HEK293 (cell line): Measurements from ENCODE around the gene NARS2.

Experiments used
- CTCF ChIA-PET: fragments of 350-600 bp; formaldehyde crosslinking; extraction: SDS; loops from one replicate; lab custom pipeline; 2021; ENCODE audit warnings: antibody characterized with exemption; lab: Yijun Ruan, JAX
- POLR2A ChIA-PET: fragments of 300-600 bp; formaldehyde crosslinking; extraction: SDS; loops from one replicate; lab custom pipeline; 2020; ENCODE audit warnings: antibody characterized with exemption, inconsistent platforms; lab: Yijun Ruan, JAX
- H3K27ac ChIP-seq: fragments of 200-500 bp; sonication (Bioruptor generic); 2 replicates; pipeline ENCODE4 v1.5.1; 2014; ENCODE audit warnings: low read depth, low read length, control low read depth, inconsistent platforms; ENCODE audit errors: extremely low read depth
- H3K36me3 ChIP-seq, 2 experiments: fragments of 200-500 bp in 1 of 2; sonication (Bioruptor generic) in 1 of 2; 1 replicate in 1 of 2; 2 replicates in 1 of 2; pipeline ENCODE4 v1.5.1; 2014 to 2017; ENCODE audit warnings: inconsistent platforms in 2 of 2, low read length in 2 of 2; ENCODE audit not compliant: control insufficient read depth in 2 of 2, insufficient read depth in 1 of 2
- H3K4me1 ChIP-seq: fragments of 200-500 bp; sonication (Bioruptor generic); 2 replicates; pipeline ENCODE4 v1.5.1; 2014; ENCODE audit warnings: mild to moderate bottlenecking, low read length, inconsistent platforms; ENCODE audit not compliant: control insufficient read depth, insufficient read depth
- H3K4me3 ChIP-seq: 2 replicates; pipeline ENCODE4 v1.5.1; 2011; ENCODE audit warnings: low read depth, mild to moderate bottlenecking, control low read depth, low read length, moderate library complexity
- H3K9me3 ChIP-seq: fragments of 200-500 bp; sonication (Bioruptor generic); 2 replicates; pipeline ENCODE4 v1.5.1; 2014; ENCODE audit warnings: low read depth, low read length, inconsistent platforms; ENCODE audit not compliant: control insufficient read depth, insufficient read depth
- EGR2 ChIP-seq: fragments of 450-650 bp; formaldehyde crosslinking; IDR thresholded peaks from 2 replicates; pipeline ENCODE4 v1.5.1; 2016; ENCODE audit warnings: low read depth, missing biosample characterization, missing genetic modification characterization
- GLI2 ChIP-seq: fragments of 450-650 bp; formaldehyde crosslinking; IDR thresholded peaks from 2 replicates; pipeline ENCODE4; 2017; ENCODE audit warnings: missing biosample characterization, missing genetic modification characterization, low read depth, borderline replicate concordance
- KLF1 ChIP-seq: fragments of 450-650 bp; formaldehyde crosslinking; IDR thresholded peaks from 2 replicates; pipeline ENCODE4 v1.5.1; 2016; ENCODE audit warnings: missing biosample characterization, missing genetic modification characterization
- KLF16 ChIP-seq: fragments of 450-650 bp; formaldehyde crosslinking; IDR thresholded peaks from 2 replicates; pipeline ENCODE4 v1.5.1; 2017; ENCODE audit warnings: missing biosample characterization, missing genetic modification characterization
- KLF7 ChIP-seq: fragments of 450-650 bp; formaldehyde crosslinking; IDR thresholded peaks from 2 replicates; pipeline ENCODE4 v1.5.1; 2016; ENCODE audit warnings: missing biosample characterization, missing genetic modification characterization, borderline replicate concordance
- MEIS1 ChIP-seq: sonication (generic); formaldehyde crosslinking; IDR thresholded peaks from 2 replicates; pipeline ENCODE4 v1.8.1; 2022; ENCODE audit warnings: missing genetic modification reagents, mild to moderate bottlenecking, borderline replicate concordance
- MYNN ChIP-seq: fragments of 450-650 bp; formaldehyde crosslinking; IDR thresholded peaks from 2 replicates; pipeline ENCODE4 v1.5.1; 2016; ENCODE audit warnings: missing biosample characterization, missing genetic modification characterization, borderline replicate concordance
- OVOL3 ChIP-seq: fragments of 450-650 bp; formaldehyde crosslinking; IDR thresholded peaks from 2 replicates; pipeline ENCODE4 v1.5.1; 2016; ENCODE audit warnings: missing biosample characterization, missing genetic modification characterization
- WT1 ChIP-seq: fragments of 450-650 bp; formaldehyde crosslinking; IDR thresholded peaks from 2 replicates; pipeline ENCODE4 v1.5.1; 2016; ENCODE audit warnings: missing biosample characterization, missing genetic modification characterization
- ZBTB7A ChIP-seq: fragments of 450-650 bp; formaldehyde crosslinking; IDR thresholded peaks from 2 replicates; pipeline ENCODE4 v1.5.1; 2016; ENCODE audit warnings: low read depth, missing biosample characterization, missing genetic modification characterization
- ZNF121 ChIP-seq: fragments of 450-650 bp; formaldehyde crosslinking; IDR thresholded peaks from 2 replicates; pipeline ENCODE4 v1.5.1; 2016; ENCODE audit warnings: missing biosample characterization, missing genetic modification characterization
- ZNF138 ChIP-seq: fragments of 450-650 bp; formaldehyde crosslinking; IDR thresholded peaks from 2 replicates; pipeline ENCODE4 v1.5.1; 2016; ENCODE audit warnings: missing biosample characterization, missing genetic modification characterization, borderline replicate concordance
- ZNF169 ChIP-seq: fragments of 450-650 bp; formaldehyde crosslinking; IDR thresholded peaks from 2 replicates; pipeline ENCODE4 v1.5.1; 2016; ENCODE audit warnings: missing biosample characterization, missing genetic modification characterization
- ZNF2 ChIP-seq: fragments of 450-650 bp; formaldehyde crosslinking; IDR thresholded peaks from 2 replicates; pipeline ENCODE4 v1.5.1; 2016; ENCODE audit warnings: missing biosample characterization, missing genetic modification characterization
- ZNF202 ChIP-seq: fragments of 450-650 bp; formaldehyde crosslinking; IDR thresholded peaks from 2 replicates; pipeline ENCODE4 v1.5.1; 2016; ENCODE audit warnings: missing biosample characterization, missing genetic modification characterization, borderline replicate concordance
- ZNF24 ChIP-seq: fragments of 450-650 bp; formaldehyde crosslinking; IDR thresholded peaks from 2 replicates; pipeline ENCODE4 v1.5.1; 2016; ENCODE audit warnings: missing biosample characterization, missing genetic modification characterization
- ZNF324 ChIP-seq: fragments of 450-650 bp; formaldehyde crosslinking; IDR thresholded peaks from 2 replicates; pipeline ENCODE4 v1.5.1; 2016; ENCODE audit warnings: missing biosample characterization, missing genetic modification characterization
- ZNF354C ChIP-seq: fragments of 450-650 bp; formaldehyde crosslinking; IDR thresholded peaks from 2 replicates; pipeline ENCODE4 v1.5.1; 2016; ENCODE audit warnings: missing biosample characterization, missing genetic modification characterization, low read depth, borderline replicate concordance
- ZNF366 ChIP-seq: fragments of 450-650 bp; formaldehyde crosslinking; conservative IDR thresholded peaks from 2 replicates; pipeline ENCODE4 v1.5.1; 2016; ENCODE audit warnings: missing biosample characterization, missing genetic modification characterization
- ZNF37A ChIP-seq: fragments of 450-650 bp; IDR thresholded peaks from 2 replicates; pipeline ENCODE4 v1.5.1; 2018; ENCODE audit warnings: missing biosample characterization, missing genetic modification characterization
- ZNF585B ChIP-seq: fragments of 450-650 bp; formaldehyde crosslinking; IDR thresholded peaks from 2 replicates; pipeline ENCODE4 v1.5.1; 2016; ENCODE audit warnings: missing biosample characterization, missing genetic modification characterization
- ZNF626 ChIP-seq: fragments of 450-650 bp; sonication (Bioruptor Pico); formaldehyde crosslinking; IDR thresholded peaks from 2 replicates; pipeline ENCODE4 v1.5.1; 2018; ENCODE audit warnings: missing biosample characterization, missing genetic modification characterization, inconsistent platforms
- ZNF629 ChIP-seq: fragments of 450-650 bp; formaldehyde crosslinking; IDR thresholded peaks from 2 replicates; pipeline ENCODE4 v1.5.1; 2017; ENCODE audit warnings: missing biosample characterization, missing genetic modification characterization
- ZNF785 ChIP-seq: fragments of 450-650 bp; formaldehyde crosslinking; IDR thresholded peaks from 2 replicates; pipeline ENCODE4 v1.5.1; 2016; ENCODE audit warnings: missing biosample characterization, missing genetic modification characterization
- ZSCAN23 ChIP-seq: fragments of 450-650 bp; formaldehyde crosslinking; IDR thresholded peaks from 2 replicates; pipeline ENCODE4 v1.5.1; 2016; ENCODE audit warnings: missing biosample characterization, missing genetic modification characterization
- TF ChIP-seq, protein P1 (sequence below): fragments of 450-650 bp; formaldehyde crosslinking; IDR thresholded peaks from 2 replicates; pipeline ENCODE4 v1.5.1; 2016; ENCODE audit warnings: missing biosample characterization, missing genetic modification characterization
- TF ChIP-seq, protein P2 (sequence below): fragments of 450-650 bp; IDR thresholded peaks from 2 replicates; pipeline ENCODE4 v1.5.1; 2018; ENCODE audit warnings: missing biosample characterization, missing genetic modification characterization
- TF ChIP-seq, protein P3 (sequence below): fragments of 450-650 bp; formaldehyde crosslinking; IDR thresholded peaks from 2 replicates; pipeline ENCODE4 v1.5.1; 2017; ENCODE audit warnings: missing biosample characterization, missing genetic modification characterization
- TF ChIP-seq, protein P4 (sequence below): fragments of 450-650 bp; formaldehyde crosslinking; IDR thresholded peaks from 2 replicates; pipeline ENCODE4 v1.5.1; 2016; ENCODE audit warnings: missing biosample characterization, missing genetic modification characterization

NARS2 gene

DNA sequence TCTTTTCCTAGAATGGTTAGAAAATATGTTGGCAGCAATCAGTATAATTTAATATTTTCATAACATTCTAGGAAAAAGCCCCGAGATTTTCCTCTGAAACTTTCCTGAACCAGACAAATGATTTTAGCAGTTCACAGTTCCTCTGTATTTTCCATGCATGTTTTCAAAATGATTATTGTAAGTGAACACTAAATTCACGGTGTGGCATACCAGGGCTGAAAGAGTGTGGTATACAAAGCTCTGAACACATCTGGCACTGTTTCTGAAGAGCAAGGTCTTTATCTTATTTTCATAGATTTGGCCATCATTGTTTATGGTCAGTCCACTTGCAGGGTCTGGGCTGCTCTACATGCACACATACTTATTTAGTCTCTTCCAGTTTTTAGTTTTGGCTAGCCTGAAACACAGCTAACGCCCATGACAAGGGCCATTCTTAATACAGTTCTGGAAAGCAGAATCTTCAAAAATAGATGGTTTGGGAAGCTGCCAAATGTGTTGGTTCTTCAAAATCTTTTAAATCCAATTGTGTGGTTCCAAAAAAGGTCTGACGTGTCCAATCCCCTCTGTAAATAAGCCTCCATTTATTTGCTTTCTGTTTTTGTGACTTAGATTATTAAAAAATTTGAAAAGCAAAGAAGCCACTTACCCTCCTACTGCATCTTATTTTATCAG, 149.1 kb downstream of the NARS2 start:
- no peak for TF ChIP-seq WT1 (tag by site-specific recombination)
- TF ChIP-seq, protein P1, sequence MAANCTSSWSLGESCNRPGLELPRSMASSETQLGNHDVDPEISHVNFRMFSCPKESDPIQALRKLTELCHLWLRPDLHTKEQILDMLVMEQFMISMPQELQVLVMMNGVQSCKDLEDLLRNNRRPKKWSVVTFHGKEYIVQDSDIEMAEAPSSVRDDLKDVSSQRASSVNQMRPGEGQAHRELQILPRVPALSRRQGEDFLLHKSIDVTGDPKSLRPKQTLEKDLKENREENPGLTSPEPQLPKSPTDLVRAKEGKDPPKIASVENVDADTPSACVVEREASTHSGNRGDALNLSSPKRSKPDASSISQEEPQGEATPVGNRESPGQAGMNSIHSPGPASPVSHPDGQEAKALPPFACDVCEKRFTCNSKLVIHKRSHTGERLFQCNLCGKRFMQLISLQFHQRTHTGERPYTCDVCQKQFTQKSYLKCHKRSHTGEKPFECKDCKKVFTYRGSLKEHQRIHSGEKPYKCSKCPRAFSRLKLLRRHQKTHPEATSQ (tag by site-specific recombination), result no peak
- no peak for TF ChIP-seq ZNF629 (tag by site-specific recombination)
- no peak for TF ChIP-seq ZSCAN23 (tag by site-specific recombination)
- TF ChIP-seq MEIS1 (CRISPR knock-in tag), result no peak
- TF ChIP-seq KLF7 (tag by site-specific recombination), result no peak
- TF ChIP-seq ZNF354C, result no peak
- no peak for TF ChIP-seq ZNF37A (tag by site-specific recombination)
- no peak for TF ChIP-seq KLF1 (tag by site-specific recombination)
- no peak overlapping the region for H3K4me3 ChIP-seq
- ChIA-PET POLR2A (no interaction called here), CTCF (interaction anchor here (1.0 to 1.4 kb wide), 2 partner anchors 139 to 649 kb away, joined by 3 to 6 read pairs; no protein-coding TSS in a partner anchor)
- no peaks in the 10 kb centered on the region for H3K36me3 ChIP-seq
- no peaks in the 10 kb centered on the region for H3K9me3 ChIP-seq
- H3K27ac ChIP-seq, result no peak overlapping the region
- H3K4me1 ChIP-seq, result no peaks in the 10 kb centered on the region; the same call in 1 of the 2 replicates

DNA sequence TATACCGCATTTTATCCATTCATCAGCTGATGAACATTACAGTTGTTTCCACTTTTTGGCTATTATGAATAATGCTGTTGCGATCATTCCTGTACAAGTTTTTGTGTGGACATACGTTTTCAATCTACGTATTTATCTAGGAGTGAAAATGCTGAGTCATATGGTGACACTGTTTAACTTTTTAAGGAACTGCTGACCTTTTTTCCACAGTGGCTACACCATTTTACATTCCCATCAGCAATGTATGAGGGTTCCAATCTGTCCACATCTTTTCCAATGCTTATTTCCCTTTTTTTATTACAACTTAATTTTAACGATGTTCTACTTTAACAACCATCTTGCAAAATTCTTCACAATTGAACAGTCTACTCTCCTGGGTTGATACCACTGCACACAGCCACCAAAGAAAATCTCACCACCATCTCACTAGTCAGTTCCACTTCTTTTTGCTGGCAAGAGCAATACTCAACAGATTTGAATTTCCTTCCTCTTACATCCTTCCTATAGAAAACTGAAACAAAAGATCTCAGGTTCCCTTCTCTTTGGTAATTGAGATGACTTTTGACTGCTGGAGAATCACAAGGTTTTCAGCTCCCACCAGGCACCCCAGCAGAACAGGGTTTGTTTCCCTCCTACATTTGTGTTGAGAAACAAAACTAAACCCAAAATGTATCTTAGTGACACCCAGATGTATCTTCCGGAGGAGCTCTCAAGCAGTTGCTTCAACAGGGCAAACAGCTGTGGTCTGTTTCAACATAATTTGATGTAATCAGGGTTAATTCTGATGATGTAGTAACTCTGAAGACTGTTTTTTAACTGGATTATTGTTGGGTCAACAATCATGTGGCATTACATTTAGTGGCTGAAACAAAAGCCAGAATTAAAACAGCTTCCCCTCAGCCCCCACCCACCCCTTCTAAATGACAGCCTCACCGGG, 150.1 kb downstream of the NARS2 start:
- TF ChIP-seq, protein P2, sequence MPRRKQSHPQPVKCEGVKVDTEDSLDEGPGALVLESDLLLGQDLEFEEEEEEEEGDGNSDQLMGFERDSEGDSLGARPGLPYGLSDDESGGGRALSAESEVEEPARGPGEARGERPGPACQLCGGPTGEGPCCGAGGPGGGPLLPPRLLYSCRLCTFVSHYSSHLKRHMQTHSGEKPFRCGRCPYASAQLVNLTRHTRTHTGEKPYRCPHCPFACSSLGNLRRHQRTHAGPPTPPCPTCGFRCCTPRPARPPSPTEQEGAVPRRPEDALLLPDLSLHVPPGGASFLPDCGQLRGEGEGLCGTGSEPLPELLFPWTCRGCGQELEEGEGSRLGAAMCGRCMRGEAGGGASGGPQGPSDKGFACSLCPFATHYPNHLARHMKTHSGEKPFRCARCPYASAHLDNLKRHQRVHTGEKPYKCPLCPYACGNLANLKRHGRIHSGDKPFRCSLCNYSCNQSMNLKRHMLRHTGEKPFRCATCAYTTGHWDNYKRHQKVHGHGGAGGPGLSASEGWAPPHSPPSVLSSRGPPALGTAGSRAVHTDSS (tag by site-specific recombination), result no peak
- TF ChIP-seq OVOL3 (tag by site-specific recombination) (no peak), ZNF169 (no peak), ZBTB7A (tag by site-specific recombination) (no peak), ZNF785 (tag by site-specific recombination) (no peak), ZNF585B (tag by site-specific recombination) (no peak), ZNF324 (tag by site-specific recombination) (no peak), EGR2 (tag by site-specific recombination) (no peak), ZNF366 (tag by site-specific recombination) (no peak), ZNF626 (no peak), KLF16 (tag by site-specific recombination) (no peak), ZNF138 (tag by site-specific recombination) (no peak), GLI2 (tag by site-specific recombination) (no peak), ZNF2 (tag by site-specific recombination) (no peak), ZNF24 (tag by site-specific recombination) (no peak), ZNF121 (tag by site-specific recombination) (no peak), ZNF202 (tag by site-specific recombination) (no peak), MYNN (tag by site-specific recombination) (no peak)
- TF ChIP-seq, protein P3, sequence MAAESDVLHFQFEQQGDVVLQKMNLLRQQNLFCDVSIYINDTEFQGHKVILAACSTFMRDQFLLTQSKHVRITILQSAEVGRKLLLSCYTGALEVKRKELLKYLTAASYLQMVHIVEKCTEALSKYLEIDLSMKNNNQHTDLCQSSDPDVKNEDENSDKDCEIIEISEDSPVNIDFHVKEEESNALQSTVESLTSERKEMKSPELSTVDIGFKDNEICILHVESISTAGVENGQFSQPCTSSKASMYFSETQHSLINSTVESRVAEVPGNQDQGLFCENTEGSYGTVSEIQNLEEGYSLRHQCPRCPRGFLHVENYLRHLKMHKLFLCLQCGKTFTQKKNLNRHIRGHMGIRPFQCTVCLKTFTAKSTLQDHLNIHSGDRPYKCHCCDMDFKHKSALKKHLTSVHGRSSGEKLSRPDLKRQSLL (tag by site-specific recombination), result no peak
- TF ChIP-seq, protein P4, sequence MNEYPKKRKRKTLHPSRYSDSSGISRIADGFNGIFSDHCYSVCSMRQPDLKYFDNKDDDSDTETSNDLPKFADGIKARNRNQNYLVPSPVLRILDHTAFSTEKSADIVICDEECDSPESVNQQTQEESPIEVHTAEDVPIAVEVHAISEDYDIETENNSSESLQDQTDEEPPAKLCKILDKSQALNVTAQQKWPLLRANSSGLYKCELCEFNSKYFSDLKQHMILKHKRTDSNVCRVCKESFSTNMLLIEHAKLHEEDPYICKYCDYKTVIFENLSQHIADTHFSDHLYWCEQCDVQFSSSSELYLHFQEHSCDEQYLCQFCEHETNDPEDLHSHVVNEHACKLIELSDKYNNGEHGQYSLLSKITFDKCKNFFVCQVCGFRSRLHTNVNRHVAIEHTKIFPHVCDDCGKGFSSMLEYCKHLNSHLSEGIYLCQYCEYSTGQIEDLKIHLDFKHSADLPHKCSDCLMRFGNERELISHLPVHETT, result no peak
- ChIA-PET POLR2A (no interaction called here), CTCF (interaction anchor here (0.6 to 9.6 kb wide), 4 partner anchors 140 to 648 kb away, joined by 3 to 52 read pairs (median 6); no protein-coding TSS in a partner anchor)
- Histone ChIP-seq H3K9me3 (no peaks in the 10 kb centered on the region), H3K4me3 (no peak overlapping the region), H3K27ac (no peak overlapping the region), H3K36me3 (no peaks in the 10 kb centered on the region), H3K4me1 (no peaks in the 10 kb centered on the region; the same call in 1 of the 2 replicates)
